NCI-H2196 treated with DMSO at 0.1 percent for 48 hours (cell line): ENCODE measurements around the gene CNKSR1.

ENCODE experiments used
- DNase-seq: peaks from one replicate; lab custom pipeline; 2025; ENCODE audit not compliant: unreplicated experiment; lab: John Stamatoyannopoulos, UW

The CNKSR1 gene

GRCh38 chr1:26177182-26177684 lies at the start of gene CNKSR1:
Gene CNKSR1 (plus strand): TSS chr1:26177491. CDS start chr1:26177548, 57 bp downstream.
- peak; percentile 68 for DNase-seq

- DNase-seq, result no peak
These were observed 47.5 kb upstream of the CNKSR1 start for GRCh38 chr1:26129778-26130177.

GRCh38 chr1:26130695-26131094 lies 46.6 kb upstream of the CNKSR1 start:
- no peak for DNase-seq

- no peak for DNase-seq
These were observed 45.0 kb upstream of the CNKSR1 start for GRCh38 chr1:26132128-26132833.

- no peak for DNase-seq
These were observed 44.5 kb upstream of the CNKSR1 start for GRCh38 chr1:26132834-26133167.

GRCh38 chr1:26134466-26134865 lies 42.8 kb upstream of the CNKSR1 start:
- no peak for DNase-seq

GRCh38 chr1:26138974-26139558 lies 38.2 kb upstream of the CNKSR1 start:
- no peak for DNase-seq

GRCh38 chr1:26142159-26142558 lies 35.1 kb upstream of the CNKSR1 start:
- no peak for DNase-seq

GRCh38 chr1:26145041-26145959 lies 32.0 kb upstream of the CNKSR1 start:
- peak; percentile 80 for DNase-seq

- DNase-seq, result no peak
These were observed 31.4 kb upstream of the CNKSR1 start for GRCh38 chr1:26145960-26146294.

GRCh38 chr1:26148887-26149286 lies 28.4 kb upstream of the CNKSR1 start:
- no peak for DNase-seq

GRCh38 chr1:26153966-26154532 lies 23.2 kb upstream of the CNKSR1 start:
- DNase-seq, result no peak

- no peak for DNase-seq
These were observed 22.5 kb upstream of the CNKSR1 start for GRCh38 chr1:26154750-26155149.

- no peak for DNase-seq
These were observed 21.7 kb upstream of the CNKSR1 start for GRCh38 chr1:26155370-26156284.

GRCh38 chr1:26156285-26157038 lies 20.8 kb upstream of the CNKSR1 start:
- DNase-seq, result no peak

GRCh38 chr1:26158271-26158907 lies 18.9 kb upstream of the CNKSR1 start:
- no peak for DNase-seq

GRCh38 chr1:26158908-26159742 lies 18.2 kb upstream of the CNKSR1 start, which contains the start of gene FAM110D:
Gene FAM110D (plus strand): TSS chr1:26159079. CDS start chr1:26161292, 2,213 bp downstream.
- DNase-seq, result no peak

- DNase-seq, result no peak
These were observed 17.6 kb upstream of the CNKSR1 start for GRCh38 chr1:26159743-26160039.
